GM23338 (cell line): Measurements from ENCODE around the gene G6PD.

ENCODE experiments used
- CREB1 ChIP-seq: fragments of 250-450 bp; sonication (Bioruptor Pico); IDR thresholded peaks from 2 replicates; pipeline ENCODE4 v1.5.0; 2020; ENCODE audit warnings: low read depth, mild to moderate bottlenecking, moderate library complexity
- CTCF ChIP-seq, 2 experiments: fragments of 200-600 bp in 1 of 2; sonication (generic) in 1 of 2; conservative IDR thresholded peaks; 2 replicates each; pipeline versions ENCODE4 v1.5.1 to v1.6.1; 2016 to 2017; ENCODE audit warnings: antibody characterized with exemption in 2 of 2, low read depth in 2 of 2, mild to moderate bottlenecking in 2 of 2, moderate library complexity in 1 of 2
- ETS1 ChIP-seq: IDR thresholded peaks from 2 replicates; pipeline ENCODE4 v1.6.1; 2016; ENCODE audit warnings: antibody characterized with exemption
- EZH2 ChIP-seq: fragments of 200-600 bp; sonication (generic); IDR thresholded peaks from one replicate; pipeline ENCODE4 v1.8.0; 2017; ENCODE audit warnings: antibody characterized with exemption, mild to moderate bottlenecking, low read depth; ENCODE audit not compliant: unreplicated experiment
- EZH2phosphoT487 ChIP-seq: fragments of 200-600 bp; sonication (generic); IDR thresholded peaks from one replicate; pipeline ENCODE4 v1.8.1; 2018; ENCODE audit warnings: antibody characterized with exemption; ENCODE audit not compliant: unreplicated experiment
- JUNB ChIP-seq: IDR thresholded peaks from one replicate; pipeline ENCODE4 v1.6.1; 2016; ENCODE audit warnings: antibody characterized with exemption; ENCODE audit not compliant: unreplicated experiment
- POLR2AphosphoS5 ChIP-seq: IDR thresholded peaks from 2 replicates; pipeline ENCODE4 v1.6.1; 2016; ENCODE audit warnings: antibody characterized with exemption, low read depth
- REST ChIP-seq: IDR thresholded peaks from one replicate; pipeline ENCODE4 v1.6.1; 2018; ENCODE audit warnings: antibody characterized with exemption; ENCODE audit not compliant: unreplicated experiment

- no peak for TF ChIP-seq CTCF (conservative IDR thresholded peaks at IDR 0.05; ENCODE audit: low read depth in 2 of 2)
- no peak for TF ChIP-seq POLR2AphosphoS5
- no peak for TF ChIP-seq CREB1 (CRISPR knock-in tag)
- TF ChIP-seq EZH2 = no peak
- TF ChIP-seq REST = no peak
- no peak for TF ChIP-seq ETS1
- no peak for TF ChIP-seq EZH2phosphoT487
- TF ChIP-seq JUNB = no peak
Observed at GRCh38 chrX:154535892-154536291, 10.8 kb downstream of the G6PD start.
